Measurements from ENCODE around the gene OR51D1. TPM values are rescaled to one million over a fixed set of nuclear protein-coding genes. Genes with fewer than 3 reads are reported as not detected.

Gene OR51D1
- total RNA-seq, 4 donors from 2014 or later: not detected

DNA sequence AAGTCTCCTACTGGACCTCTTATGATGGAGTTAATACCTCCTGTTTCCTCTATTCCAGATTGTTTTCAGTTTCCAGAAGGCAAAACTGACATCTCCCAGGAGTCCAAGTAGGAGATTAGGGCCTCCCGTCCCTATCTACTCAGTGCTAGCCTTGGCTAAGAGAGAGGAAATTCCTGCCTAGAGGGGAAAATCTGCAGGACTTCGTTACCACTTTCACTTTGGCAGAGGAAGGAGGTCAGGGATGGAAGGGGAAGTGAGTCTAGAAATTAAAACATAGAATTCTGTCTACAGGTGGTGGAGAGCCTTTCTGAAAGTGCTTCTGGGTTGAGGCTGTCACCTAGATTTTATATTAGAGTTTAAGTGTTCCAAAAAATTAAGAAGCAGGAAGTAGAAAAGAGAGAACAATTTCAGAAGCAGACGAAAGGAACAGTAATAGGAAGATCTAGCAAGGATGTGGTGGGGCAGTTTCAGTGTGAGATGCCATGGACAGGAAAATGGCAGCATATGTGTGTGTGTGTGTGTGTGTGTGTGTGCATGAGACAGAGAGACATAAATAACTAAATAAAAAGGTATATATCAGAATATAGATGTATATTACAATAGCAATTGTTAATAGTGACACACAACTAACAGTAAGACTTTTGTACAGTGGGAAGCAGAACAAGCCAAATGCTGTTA lies 26.9 kb upstream of the OR51D1 start:
- in situ Hi-C loops (cut with MboI; ENCODE audit: low pct_ligation_motif_present in 1 of 4, low pct_unique_long_range_greater_than_20kb in 1 of 4, low sequenced_read_pairs in 3 of 4): no loop called here
- intact Hi-C loops (cut with DNase I; ENCODE audit: low total_unique reads): no loop called here
- Histone ChIP-seq H3K4me3 (no peak overlapping the region), H3K27ac (no peak overlapping the region), H3K9me3 (no peaks in the 10 kb centered on the region), H3K36me3 (no peaks in the 10 kb centered on the region), H3K27me3 (no peaks in the 10 kb centered on the region), H3K4me1 (peaks cover 0 to 31% (median 19%) of the 10 kb centered on the region in 4 donors)
- WGBS, 2 donors (ENCODE audit: low coverage in 1 of 2): 42 to 53% methylated on average over 2 to 3 of the region's 3 CpGs
- DNase-seq: no peak
- TF ChIP-seq POLR2AphosphoS5 (IDR thresholded peaks at IDR 0.05) (no peak), POLR2A (IDR thresholded peaks at IDR 0.05) (no peak), EP300 (IDR thresholded peaks at IDR 0.05; ENCODE audit: low read depth) (no peak)
- TF ChIP-seq, protein P1, sequence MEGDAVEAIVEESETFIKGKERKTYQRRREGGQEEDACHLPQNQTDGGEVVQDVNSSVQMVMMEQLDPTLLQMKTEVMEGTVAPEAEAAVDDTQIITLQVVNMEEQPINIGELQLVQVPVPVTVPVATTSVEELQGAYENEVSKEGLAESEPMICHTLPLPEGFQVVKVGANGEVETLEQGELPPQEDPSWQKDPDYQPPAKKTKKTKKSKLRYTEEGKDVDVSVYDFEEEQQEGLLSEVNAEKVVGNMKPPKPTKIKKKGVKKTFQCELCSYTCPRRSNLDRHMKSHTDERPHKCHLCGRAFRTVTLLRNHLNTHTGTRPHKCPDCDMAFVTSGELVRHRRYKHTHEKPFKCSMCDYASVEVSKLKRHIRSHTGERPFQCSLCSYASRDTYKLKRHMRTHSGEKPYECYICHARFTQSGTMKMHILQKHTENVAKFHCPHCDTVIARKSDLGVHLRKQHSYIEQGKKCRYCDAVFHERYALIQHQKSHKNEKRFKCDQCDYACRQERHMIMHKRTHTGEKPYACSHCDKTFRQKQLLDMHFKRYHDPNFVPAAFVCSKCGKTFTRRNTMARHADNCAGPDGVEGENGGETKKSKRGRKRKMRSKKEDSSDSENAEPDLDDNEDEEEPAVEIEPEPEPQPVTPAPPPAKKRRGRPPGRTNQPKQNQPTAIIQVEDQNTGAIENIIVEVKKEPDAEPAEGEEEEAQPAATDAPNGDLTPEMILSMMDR (IDR thresholded peaks at IDR 0.05): no peak

DNA sequence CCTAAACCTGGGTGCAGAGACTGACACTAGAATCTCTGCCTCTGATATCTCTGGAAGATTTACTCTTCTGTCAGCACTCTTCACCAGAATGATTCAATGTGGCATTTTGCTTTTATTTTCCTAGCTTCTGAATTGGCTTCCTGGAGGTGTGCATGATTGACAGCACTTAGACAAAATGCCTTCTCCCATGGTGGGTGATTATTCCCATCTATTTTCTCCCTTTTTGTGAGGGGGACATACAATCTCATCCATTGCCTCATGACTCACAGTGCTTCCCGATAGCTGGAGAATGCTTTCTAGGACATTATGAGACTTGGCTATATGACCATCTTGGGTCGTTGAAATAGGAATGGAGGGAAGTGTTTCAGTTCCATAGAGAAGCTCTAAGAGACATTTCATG lies 25.3 kb upstream of the OR51D1 start:
- no peak for DNase-seq
- H3K27me3 ChIP-seq: no peaks in the 10 kb centered on the region
- TF ChIP-seq, protein P1 (IDR thresholded peaks at IDR 0.05): no peak
- TF ChIP-seq EP300 (IDR thresholded peaks at IDR 0.05; ENCODE audit: low read depth) (no peak), POLR2AphosphoS5 (IDR thresholded peaks at IDR 0.05) (no peak), POLR2A (IDR thresholded peaks at IDR 0.05) (no peak)
- 89 to 92% methylated on average over 2 of the region's 2 CpGs for WGBS, 2 donors (ENCODE audit: low coverage in 1 of 2)
- peaks cover 0 to 16% (median 7%) of the 10 kb centered on the region in 4 donors for H3K4me1 ChIP-seq
- no peaks in the 10 kb centered on the region for H3K36me3 ChIP-seq
- no peak overlapping the region for H3K27ac ChIP-seq
- in situ Hi-C loops (cut with MboI; ENCODE audit: low pct_ligation_motif_present in 1 of 4, low pct_unique_long_range_greater_than_20kb in 1 of 4, low sequenced_read_pairs in 3 of 4): no loop called here
- intact Hi-C loops (cut with DNase I; ENCODE audit: low total_unique reads): no loop called here
- no peaks in the 10 kb centered on the region for H3K9me3 ChIP-seq
- H3K4me3 ChIP-seq: no peak overlapping the region

DNA sequence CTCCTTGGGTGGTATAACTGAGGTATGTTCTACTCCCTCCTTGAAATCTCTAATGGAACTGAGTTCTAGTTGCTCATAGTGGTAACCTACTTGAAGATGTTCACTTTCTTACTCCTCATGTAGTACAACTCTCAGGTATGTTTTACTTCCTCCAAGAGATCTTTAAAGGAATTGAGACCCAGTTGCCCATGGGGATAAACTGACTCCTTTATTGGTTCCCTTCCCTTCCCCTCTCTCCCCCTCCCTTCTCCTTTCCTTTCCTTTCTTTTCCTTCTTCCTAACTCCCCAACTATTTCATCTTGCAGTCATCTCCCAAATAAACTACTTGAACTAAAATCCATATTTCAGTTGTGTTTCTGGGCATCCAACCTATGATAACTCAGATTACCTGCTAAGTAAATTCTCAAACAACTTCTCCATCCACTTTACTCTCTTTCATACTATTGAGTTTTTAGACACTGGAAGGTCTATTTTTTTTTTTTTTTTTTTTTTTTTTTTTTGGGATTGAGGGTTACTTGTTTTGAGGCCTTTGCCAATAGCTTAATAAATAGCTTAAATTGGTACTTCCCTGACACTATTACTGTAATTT lies 21.3 kb upstream of the OR51D1 start:
- no peak for TF ChIP-seq POLR2A (IDR thresholded peaks at IDR 0.05)
- TF ChIP-seq POLR2AphosphoS5 (IDR thresholded peaks at IDR 0.05): no peak
- TF ChIP-seq, protein P1 (IDR thresholded peaks at IDR 0.05): no peak
- no peak for TF ChIP-seq EP300 (IDR thresholded peaks at IDR 0.05; ENCODE audit: low read depth)
- DNase-seq: no peak
- Histone ChIP-seq H3K4me1 (no peaks in the 10 kb centered on the region), H3K27ac (no peak overlapping the region), H3K27me3 (no peaks in the 10 kb centered on the region), H3K4me3 (no peak overlapping the region), H3K36me3 (no peaks in the 10 kb centered on the region), H3K9me3 (no peaks in the 10 kb centered on the region)
- intact Hi-C loops (cut with DNase I; ENCODE audit: low total_unique reads) (no loop called here), in situ Hi-C loops (cut with MboI; ENCODE audit: low pct_ligation_motif_present in 1 of 4, low pct_unique_long_range_greater_than_20kb in 1 of 4, low sequenced_read_pairs in 3 of 4) (no loop called here)

DNA sequence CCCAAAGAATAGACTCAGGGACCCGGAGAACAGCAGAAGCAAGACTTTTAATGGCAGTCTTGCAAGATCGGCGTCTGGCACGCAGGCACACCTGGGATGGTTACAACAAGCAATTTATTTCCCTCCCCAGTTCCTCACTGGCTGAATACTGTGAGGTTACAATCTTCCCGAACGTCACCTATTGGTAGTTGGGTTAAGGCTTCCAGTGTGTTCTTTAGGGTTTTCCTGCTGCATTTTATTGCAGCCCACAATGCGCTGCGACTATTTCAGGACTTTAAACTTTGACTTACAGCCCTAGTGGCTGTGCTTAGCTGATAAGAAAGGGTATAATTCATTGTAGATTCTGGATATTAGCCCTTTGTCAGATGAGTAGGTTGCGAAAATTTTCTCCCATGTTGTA lies 17.8 kb upstream of the OR51D1 start:
- H3K27ac ChIP-seq: no peak overlapping the region
- 51 to 64% methylated on average over 4 to 9 of the region's 9 CpGs for WGBS, 2 donors (ENCODE audit: low coverage in 1 of 2)
- H3K9me3 ChIP-seq: no peaks in the 10 kb centered on the region
- no peaks in the 10 kb centered on the region for H3K4me1 ChIP-seq
- intact Hi-C loops (cut with DNase I; ENCODE audit: low total_unique reads) (no loop called here), in situ Hi-C loops (cut with MboI; ENCODE audit: low pct_ligation_motif_present in 1 of 4, low pct_unique_long_range_greater_than_20kb in 1 of 4, low sequenced_read_pairs in 3 of 4) (no loop called here)
- no peaks in the 10 kb centered on the region for H3K27me3 ChIP-seq
- no peaks in the 10 kb centered on the region for H3K36me3 ChIP-seq
- DNase-seq: peak; percentile 20
- TF ChIP-seq, protein P1 (IDR thresholded peaks at IDR 0.05): no peak
- no peak for TF ChIP-seq EP300 (IDR thresholded peaks at IDR 0.05; ENCODE audit: low read depth)
- no peak for TF ChIP-seq POLR2AphosphoS5 (IDR thresholded peaks at IDR 0.05)
- no peak for TF ChIP-seq POLR2A (IDR thresholded peaks at IDR 0.05)
- H3K4me3 ChIP-seq: no peak overlapping the region

All from transverse colon (tissue), 4 donors.